GM18907 (cell line): Measurements from ENCODE around the gene RBM7.
A peak's percentile ranks its signal among the peaks of the same experiment; 100 is the strongest.

ENCODE experiments used
- ATAC-seq: cut with Tn5 transposase; IDR thresholded peaks from one replicate; pipeline ENCODE4 v1.9.1; 2021; ENCODE audit warnings: mild to moderate bottlenecking, moderate library complexity; ENCODE audit not compliant: unreplicated experiment

RBM7 gene

DNA sequence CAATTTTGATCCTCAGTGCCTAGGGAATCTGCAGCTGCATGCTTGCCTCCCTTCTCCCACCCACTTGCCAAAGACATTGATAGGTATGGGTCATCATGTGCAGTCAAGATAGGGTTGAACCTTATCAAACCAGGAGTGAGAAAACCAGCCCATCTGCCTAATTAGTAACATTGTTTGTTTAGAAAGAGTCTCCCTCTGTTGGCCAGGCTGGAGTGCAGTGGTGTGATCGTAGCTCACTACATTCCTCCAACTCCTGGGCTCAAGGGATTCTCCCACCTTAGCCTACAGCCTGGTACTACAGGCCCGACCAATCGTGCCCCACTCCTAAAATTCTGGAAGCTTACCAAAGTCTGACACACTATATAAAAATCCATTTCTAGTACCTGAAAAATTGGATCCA is 4.7 kb upstream of the RBM7 start:
- ATAC-seq: no peak

DNA sequence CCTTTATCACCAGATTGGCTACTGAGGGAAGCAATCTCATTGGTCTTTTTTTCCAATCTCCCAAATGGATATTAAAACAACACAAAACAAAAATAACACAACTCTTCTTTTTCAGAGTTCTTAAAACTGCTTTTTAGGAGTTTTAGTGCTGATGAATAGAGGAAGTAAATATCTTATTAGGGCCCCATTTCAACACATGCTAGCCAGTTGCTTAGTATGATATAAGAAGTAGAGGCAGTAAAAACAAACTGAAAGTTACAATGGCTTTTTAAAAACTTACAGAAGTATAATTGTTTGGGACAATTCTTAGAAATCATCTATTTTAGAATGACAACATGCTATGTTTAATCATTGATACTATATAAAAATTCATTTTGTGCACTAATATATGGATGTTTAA is 3.5 kb upstream of the RBM7 start:
- ATAC-seq: no peak

DNA sequence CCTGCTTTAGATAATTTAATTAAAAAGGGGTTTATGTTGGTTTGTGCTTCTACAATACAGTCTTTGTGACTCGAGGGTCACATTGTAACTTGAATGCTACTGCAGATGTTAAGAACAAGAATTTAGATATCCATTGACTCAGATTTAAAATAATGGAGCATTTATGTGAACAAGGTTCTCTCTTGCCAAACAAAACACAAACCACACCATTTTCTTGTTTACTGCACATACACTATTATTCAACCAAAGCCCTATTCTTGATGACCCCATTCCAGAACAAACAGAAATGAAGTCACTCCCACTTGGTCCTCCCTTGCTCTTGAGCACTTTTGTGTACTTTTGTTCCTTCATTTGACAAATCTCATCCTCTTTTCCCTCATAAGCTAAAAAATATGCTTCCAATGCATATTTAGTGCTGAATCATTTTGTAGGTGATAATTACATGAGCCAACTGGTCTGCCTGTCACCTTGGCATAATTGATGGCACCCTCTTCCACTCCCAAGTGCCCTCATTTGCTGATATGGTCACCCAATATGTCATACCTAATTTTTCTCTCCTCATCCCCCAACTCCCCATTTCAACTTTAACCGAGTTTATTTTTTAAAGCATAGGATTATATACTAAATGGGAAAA is 3.0 kb upstream of the RBM7 start:
- ATAC-seq: no peak

DNA sequence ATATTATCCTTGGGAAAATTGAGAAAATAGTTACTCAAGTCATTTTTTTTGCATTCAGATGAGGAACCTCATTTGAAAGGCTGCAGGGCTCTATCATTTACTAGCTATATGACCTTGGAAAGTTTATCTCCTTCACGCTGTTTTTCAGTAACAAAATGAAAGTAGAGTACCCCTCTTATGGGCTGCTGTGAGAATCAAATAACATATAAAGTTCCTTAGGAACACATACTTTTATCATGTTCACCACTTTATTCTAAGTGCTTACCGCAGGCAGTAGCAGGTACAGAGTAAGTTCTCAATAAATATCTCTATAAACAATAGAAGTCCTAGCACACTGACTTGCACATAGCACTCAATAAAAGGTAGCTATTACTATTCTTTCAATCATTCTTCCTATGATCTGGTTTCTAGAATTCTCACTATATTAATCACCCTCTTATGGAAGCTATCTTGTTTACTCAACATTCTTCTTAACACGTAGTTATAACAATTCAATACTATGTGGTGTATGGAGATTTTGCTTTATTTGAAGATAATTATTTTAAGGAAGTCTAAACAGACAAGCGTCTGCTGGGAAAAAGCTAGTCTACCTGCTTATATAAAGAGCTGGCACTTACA is 2.1 kb upstream of the RBM7 start:
- ATAC-seq: no peak

DNA sequence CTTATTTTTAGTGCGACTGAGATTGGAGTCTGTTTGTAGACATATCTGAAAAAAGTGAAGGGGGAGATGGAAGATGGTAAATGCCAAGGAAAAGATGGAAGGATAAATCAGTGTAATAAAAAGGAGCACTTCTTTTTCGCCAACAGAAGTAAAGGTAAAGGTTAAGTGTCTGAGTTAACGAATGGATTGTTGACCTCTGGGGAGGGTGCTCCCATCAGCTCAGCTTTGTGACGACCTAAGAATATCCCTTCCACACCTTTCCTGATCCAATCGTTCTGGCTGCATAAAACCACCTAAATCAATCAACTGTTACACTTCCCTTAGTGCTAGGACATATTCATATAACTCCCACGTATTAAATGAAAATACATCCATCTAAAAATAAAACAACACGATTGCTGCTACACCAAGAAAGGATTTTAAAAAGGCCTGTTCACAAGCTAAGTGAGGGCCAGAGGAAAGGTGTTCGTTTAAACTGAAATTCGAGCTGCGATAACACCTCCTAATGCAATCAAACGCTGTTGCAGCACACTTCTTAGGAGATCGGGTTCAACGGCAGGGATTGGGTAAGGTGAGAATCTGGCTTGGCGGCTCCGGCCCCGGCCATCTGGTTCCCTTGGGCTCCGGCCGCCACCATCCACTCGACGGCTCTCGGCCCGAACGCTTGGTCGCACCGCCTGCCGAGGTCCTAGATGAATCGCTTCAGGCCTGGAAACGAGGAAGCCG is 813 bp upstream of the RBM7 start:
- ATAC-seq: peak; percentile 38

DNA sequence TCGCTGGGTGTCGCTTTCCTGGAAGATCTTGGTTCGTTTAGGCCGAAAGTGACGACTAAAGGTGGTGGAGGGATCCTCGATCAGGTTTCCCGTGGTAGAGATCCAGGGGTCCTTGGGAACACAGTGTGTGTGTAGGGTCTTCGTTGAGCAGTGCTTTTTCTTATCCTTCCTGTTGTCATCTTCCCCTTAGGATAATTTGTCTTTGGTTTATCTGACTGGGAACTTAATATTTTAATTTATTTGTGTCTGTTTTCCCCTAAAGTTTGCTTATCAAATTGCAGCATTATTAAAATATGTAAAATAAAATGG is 403 bp downstream of the RBM7 start:
- no peak for ATAC-seq

DNA sequence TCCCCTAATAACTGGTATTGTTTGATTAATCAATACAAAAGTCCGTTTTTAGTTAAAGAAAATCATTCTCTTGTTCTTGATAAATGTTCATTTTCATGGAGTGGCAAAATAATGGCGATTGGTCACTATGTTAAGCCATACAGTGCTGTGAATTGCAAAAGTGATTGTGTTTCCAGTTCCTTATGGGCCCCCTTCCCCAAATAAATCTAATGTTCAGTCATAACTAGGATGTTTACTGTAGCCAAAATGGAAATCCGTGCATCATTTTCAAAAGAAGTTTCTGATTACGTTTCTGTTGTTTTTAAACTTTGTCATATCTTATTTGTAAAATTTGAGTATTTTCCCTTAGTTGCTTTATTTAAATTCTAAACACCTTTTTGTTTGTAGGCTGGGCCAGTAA is 845 bp downstream of the RBM7 start:
- ATAC-seq: no peak

DNA sequence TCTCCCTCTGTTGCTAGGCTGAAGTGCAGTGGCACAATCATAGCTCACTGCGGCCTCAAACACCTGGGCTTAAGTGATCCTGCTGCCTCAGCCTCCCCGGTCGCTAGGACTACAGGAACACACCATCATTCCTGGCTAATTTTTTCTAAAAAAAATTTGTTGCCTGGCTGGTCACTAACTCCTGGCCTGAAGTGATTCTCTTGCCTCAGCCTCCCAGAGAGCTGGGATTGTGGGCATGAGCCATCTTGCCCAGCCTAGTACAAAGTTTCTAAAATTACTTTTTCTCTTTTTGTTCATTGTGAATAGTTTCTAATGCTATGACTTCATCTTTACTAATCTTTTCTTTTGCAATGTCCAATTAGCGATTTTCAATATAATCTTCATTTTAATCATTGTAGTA is 12.5 kb downstream of the RBM7 start:
- ATAC-seq: no peak

DNA sequence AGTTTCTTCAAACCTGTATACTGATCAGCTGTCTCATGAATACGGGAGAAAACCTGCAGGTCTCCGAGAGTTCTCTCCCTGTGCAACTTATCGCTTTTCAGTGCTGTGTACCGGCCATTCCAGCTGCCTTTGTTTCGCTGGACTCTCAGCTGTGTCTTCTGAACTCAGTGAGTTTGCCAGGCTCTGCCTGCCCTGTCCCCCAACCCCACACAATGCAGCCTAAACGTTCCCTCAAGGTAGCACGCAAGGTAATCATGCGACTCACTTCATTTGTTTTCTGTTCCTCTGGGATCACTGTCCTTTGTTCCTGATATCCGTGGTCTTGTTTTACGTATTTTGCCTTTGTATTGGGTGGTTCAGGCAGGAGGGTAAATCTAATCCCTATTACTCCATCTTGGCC is 13.5 kb downstream of the RBM7 start:
- no peak for ATAC-seq

DNA sequence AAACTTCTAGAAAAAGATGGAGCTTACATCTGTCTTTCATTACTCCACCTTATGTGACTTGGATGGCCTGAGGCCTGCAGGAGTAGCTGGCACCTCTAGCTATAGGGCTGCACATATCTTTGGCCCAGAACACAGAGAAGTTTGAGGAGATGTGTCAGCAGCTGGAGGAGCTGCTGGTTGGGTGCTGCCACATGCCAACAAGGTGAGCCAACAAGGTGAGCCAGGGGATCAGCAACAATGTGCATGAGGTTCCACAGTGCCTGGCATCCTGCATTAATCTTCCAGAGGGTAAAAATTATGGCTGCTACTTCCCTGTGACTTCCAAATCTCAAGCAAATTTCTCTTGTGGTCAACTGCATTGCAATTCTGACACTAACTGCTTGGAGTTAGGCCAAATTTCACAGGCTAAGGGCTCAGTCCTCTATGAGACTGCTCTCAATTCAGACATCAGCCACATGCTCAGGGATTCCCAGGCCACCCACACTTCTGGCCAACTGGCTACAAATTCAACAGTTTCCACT is 16.0 kb downstream of the RBM7 start:
- ATAC-seq: no peak

DNA sequence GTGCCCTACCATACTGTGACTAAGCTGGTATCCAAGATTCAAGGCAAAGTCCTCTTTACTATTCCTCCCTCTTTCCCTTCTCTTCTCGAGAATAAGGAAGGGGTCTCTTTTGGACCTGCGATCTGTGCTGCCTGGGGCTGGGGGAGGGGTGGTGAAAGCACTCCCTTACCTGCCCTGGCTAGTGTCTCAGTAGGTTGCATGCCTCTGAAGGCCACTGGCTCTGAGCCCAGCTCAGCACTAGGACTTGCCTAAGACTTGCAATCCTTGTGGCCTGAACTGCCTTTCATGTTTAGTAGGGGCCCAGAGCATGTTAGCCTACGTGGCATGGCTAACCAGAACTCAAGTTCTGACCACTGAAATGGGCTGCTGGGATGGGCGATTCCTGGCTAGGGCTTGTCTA is 25.8 kb downstream of the RBM7 start:
- no peak for ATAC-seq

DNA sequence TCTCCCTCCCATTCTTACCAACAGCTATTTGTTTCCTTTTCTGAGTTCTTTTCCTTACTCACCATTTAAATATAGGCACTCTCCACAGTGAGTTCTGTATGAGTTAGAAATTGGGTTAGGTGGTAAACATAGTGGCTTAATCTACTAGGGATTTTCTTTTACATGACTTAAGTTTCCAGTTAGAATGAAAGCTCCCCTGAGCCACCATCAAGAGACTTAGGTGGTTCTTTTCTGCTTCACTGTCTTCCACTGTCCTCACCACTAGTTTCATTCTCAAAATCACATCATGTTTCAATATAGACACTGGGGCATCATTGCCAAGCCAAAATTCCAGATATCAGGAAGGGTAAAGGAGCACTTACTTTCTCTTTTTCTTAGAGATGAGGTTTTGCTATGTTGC is 29.8 kb downstream of the RBM7 start:
- ATAC-seq: no peak

DNA sequence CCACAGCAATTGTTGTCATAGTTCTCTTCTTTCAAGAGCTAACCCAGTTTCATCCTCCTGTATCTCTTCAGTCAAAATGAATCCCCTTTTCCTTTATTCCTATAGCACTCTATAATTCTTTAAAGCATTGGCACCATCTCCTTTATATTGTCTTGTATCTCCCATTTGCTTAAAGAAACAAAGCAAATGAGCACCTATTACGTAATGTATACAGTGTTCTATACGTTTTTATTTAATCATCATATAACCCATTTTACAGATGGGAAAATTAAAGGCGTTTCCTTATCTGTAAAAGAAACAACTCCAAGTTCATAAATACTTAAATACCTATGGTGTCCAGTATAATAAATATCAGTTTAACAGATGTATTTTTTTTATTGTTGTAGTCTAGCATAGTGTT is 32.4 kb downstream of the RBM7 start:
- ATAC-seq: no peak

DNA sequence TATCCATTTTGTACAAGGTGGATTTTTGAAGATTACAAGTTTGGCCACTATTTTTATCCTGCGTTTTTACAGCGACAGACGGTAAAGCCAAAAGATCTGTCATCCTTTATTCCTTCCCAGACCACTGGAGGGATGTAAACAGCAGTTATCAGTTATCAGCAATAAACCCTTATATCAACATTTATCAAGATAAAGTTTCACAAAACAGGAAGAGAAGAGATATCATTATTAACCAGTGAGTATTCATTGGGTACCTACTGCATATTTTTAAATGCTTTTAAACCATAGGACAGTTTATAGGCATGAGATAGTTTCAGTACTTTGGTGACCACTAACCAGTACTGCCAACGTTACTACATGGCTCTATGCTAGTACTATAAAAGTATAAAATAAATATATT is 32.9 kb downstream of the RBM7 start:
- ATAC-seq: no peak

DNA sequence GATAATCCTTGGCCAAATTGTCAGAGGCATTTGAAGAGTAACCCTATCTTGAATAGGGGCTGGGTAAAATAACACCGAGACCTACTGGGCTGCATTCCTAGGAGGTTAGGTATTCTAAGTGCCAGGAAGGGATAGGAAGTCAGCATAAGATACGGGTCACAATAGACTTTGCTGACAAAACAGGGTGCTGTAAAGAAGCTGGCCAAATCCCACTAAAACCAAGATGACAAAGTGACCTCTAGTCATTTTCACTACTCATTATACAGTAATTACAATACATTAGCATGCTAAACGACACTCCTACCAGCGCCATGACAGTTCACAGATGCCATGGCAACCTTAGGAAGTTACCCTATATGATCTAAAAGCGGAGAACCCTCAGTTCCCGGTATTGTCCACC is 37.8 kb downstream of the RBM7 start:
- ATAC-seq: no peak

DNA sequence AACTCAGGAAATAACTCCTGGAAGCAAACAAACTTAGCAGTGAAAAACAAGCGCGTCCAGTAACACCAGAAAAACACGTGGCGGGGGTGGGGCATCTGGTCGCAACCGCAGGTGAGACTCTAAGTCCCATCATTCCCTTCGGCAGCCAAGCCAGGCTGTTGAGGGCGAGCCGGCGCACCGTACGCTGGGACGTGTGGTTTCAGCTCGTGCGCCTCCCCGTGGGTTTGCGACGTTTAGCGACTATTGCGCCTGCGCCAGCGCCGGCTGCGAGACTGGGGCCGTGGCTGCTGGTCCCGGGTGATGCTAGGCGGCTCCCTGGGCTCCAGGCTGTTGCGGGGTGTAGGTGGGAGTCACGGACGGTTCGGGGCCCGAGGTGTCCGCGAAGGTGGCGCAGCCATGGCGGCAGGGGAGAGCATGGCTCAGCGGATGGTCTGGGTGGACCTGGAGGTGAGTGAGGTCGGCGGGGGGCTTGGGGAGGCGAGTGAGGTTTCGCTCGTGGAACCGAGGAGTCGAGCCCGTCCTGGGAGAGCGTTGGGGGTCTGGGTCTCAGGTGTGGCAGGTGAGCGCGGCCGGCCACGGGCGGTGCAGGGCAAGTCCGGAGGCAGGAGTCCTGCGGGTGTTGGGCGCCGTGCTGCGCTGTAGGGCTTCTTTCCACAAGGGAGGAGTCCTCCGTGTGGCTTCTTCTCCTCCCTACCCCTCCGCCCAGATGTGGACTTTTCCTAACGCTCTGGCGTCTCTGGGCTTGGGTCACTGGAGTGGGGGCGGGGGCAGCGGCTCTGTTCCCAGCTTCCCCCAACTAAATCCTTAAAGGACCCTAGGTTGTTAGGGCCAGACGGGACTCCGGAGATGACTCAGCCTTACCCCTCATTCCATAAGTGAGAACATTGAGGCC is 39.0 kb downstream of the RBM7 start, which contains the start of gene REXO2:
REXO2 (plus strand) TSS at position 239 of the 892 bp plus-strand sequence; CDS start at position 301, 62 bp downstream.
- ATAC-seq: peak; percentile 99

DNA sequence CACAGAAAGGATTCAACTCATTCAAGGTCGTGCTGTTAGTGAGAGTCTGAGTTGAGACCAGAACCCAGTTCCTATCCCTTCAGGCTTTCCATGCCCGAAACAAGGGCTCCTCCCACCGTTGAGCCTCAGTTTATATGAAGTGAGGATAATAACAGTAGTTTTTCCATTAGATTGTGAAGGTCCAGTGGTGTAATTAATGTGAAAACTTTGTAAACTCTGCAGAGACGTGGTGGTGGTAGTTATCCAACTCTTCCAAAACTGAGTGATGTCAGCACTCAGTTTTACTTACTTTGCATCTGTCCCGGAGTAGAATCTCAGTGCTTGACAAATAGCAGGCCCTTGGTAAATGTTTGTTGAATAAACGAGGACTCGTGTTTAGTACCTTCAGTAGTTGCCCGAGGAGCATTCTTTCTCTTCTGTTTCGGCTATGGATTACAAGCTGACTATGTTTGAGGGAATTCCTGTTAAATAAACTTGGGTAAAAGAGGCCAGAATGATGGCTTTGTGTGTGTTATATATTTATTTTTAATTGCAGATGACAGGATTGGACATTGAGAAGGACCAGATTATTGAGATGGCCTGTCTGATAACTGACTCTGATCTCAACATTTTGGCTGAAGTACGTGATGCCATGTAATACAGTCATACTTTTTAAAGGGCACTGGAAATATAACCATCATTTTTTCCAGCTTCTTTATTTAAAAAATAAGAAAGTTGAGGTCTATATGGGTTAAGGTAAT is 39.8 kb downstream of the RBM7 start:
- no peak for ATAC-seq

DNA sequence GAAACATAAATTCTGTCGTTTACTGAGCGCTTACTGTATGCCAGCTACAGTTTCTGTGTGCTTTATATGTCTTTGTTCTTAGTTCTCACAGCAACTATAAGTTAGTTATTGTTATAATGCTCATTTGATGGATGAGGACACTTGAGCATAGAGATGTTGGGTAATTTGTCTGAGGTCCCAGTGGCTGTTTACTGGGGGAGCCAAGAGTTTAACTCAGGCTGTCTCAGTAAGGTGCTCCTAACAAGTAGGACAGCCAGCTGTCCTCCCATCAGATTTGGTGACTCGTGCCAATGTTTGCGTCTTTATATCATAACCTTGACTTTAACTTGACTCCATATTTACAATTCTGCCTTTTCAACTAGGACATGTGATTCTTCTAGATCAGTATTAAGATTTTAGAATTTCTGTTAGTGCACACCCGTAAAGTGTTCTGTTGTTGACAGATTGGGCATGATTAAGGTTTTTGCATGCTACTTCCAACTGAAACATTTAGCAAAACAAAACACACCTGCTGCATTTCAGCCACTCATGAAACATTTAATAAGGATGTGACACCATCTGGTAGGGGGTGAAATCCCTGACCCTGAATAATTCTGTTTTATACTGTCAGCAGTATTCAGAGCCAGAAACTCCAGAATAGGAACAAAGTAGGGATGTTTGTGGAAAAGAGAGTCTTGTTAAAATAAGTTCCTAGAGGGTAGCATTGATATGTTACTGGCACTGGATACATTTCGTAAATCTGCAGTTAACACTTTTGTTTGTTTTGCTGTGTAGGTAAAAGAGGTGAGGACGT is 40.7 kb downstream of the RBM7 start:
- no peak for ATAC-seq

DNA sequence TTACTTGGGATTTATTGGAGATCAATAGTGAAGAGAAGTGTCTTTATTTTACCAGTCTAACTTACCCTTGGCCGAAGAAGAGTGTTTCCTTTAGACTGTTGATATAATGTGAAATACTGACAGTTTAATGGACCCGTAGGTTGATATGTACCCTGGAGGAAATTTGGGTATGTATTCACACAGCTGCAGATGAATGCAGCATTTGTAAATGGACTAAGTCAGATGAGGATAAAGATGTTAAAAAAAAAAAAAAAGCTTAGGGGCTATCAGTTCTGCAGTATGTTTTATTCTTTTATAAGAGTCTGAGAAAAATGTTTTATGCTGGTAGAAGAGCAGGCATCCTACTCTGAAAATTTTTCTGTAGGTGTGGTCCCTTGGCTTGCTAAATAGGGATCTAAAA is 41.5 kb downstream of the RBM7 start:
- no peak for ATAC-seq

DNA sequence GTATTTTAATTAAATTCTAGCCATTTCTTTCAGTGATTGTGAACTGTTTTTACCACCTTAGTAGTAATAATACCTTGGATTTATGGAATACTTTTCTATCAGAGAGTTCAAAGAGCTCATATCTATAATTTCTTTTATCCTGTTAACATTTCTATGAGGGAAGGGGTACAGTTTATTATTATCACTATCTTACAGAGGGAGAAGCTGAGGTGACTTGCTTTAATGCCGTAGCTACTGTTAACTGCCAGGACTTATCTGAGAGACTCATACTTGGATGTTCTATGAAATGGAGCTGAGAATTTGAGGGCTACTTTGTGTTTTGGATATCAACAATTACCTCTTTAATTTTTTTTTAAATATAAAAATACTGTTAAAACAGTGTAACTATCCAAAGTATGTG is 42.1 kb downstream of the RBM7 start:
- ATAC-seq: no peak
